NB4 (cell line): ENCODE data around the gene NCAM1.

Source experiments
- CTCF ChIP-seq: IDR thresholded peaks from one replicate; pipeline ENCODE4 v1.5.1; 2012; ENCODE audit warnings: low read depth, low read length
- MAX ChIP-seq: IDR thresholded peaks from 2 replicates; pipeline ENCODE4 v1.6.1; 2011; ENCODE audit warnings: low read depth, low read length
- MYC ChIP-seq: IDR thresholded peaks from 2 replicates; pipeline ENCODE4 v1.6.1; 2011; ENCODE audit warnings: low read depth, low read length
- POLR2A ChIP-seq: IDR thresholded peaks from 2 replicates; pipeline ENCODE4 v1.6.1; 2011; ENCODE audit warnings: mild to moderate bottlenecking; ENCODE audit not compliant: insufficient read length; ENCODE audit errors: extremely low read depth

- TF ChIP-seq POLR2A (no peak), CTCF (no peak), MYC (no peak), MAX (no peak)
These were observed 1.6 kb downstream of the NCAM1 start for GRCh38 chr11:112962579-112963367.
